ENCODE measurements around the gene EPHA6.

EPHA6 gene

DNA sequence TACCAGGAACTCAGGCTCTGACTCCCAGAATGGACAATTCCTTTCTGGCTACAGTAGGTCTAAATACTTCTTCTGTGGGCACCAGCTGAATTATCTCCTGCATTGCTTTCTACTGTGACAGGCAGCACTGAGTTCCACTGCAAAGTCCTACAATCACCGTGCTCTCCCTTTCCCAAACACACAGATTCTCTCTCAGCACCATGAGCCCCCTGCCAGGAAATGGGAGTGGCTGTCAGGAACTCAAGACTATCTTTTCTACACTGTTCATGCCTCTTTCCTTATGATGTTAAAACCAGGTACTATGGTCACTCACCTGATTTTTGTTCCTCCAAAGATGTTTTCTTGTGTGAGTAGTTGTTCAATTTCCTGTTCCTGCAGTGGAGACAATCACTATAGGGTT, 383.4 kb downstream of the EPHA6 start:
- TF ChIP-seq, protein P1, sequence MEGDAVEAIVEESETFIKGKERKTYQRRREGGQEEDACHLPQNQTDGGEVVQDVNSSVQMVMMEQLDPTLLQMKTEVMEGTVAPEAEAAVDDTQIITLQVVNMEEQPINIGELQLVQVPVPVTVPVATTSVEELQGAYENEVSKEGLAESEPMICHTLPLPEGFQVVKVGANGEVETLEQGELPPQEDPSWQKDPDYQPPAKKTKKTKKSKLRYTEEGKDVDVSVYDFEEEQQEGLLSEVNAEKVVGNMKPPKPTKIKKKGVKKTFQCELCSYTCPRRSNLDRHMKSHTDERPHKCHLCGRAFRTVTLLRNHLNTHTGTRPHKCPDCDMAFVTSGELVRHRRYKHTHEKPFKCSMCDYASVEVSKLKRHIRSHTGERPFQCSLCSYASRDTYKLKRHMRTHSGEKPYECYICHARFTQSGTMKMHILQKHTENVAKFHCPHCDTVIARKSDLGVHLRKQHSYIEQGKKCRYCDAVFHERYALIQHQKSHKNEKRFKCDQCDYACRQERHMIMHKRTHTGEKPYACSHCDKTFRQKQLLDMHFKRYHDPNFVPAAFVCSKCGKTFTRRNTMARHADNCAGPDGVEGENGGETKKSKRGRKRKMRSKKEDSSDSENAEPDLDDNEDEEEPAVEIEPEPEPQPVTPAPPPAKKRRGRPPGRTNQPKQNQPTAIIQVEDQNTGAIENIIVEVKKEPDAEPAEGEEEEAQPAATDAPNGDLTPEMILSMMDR (conservative IDR thresholded peaks at IDR 0.05; ENCODE audit: low read depth), result no peak
- H3K27ac ChIP-seq, result no peak overlapping the region
- POLR2A ChIA-PET (ENCODE audit: low non-redundant PET), result no interaction called here
- CTCF ChIA-PET, result interaction anchor here (0.6 kb wide), 1 partner anchor 73 kb away, joined by 3 read pairs; no protein-coding TSS in a partner anchor
- DNase-seq (ENCODE audit: low spot score), result no peak

- TF ChIP-seq, protein P1 (conservative IDR thresholded peaks at IDR 0.05; ENCODE audit: low read depth), result no peak
- ChIA-PET POLR2A (ENCODE audit: low non-redundant PET) (no interaction called here), CTCF (interaction anchor here (0.6 kb wide), 1 partner anchor 89 kb away, joined by 3 read pairs; no protein-coding TSS in a partner anchor)
- DNase-seq (ENCODE audit: low spot score), result no peak
- H3K27ac ChIP-seq, result no peak overlapping the region
Measured at GRCh38 chr3:97200387-97200786, 386.0 kb downstream of the EPHA6 start.

- ChIA-PET POLR2A (ENCODE audit: low non-redundant PET) (no interaction called here), CTCF (interaction anchor here (0.7 kb wide), 1 partner anchor 20 kb away, joined by 10 read pairs; no protein-coding TSS in a partner anchor)
- no peak for DNase-seq (ENCODE audit: low spot score)
- TF ChIP-seq, protein P1 (conservative IDR thresholded peaks at IDR 0.05; ENCODE audit: low read depth), result no peak
- no peak overlapping the region for H3K27ac ChIP-seq
Measured at GRCh38 chr3:97201814-97202213, 387.4 kb downstream of the EPHA6 start.

- H3K27ac ChIP-seq, result no peak overlapping the region
- ChIA-PET POLR2A (ENCODE audit: low non-redundant PET) (no interaction called here), CTCF (no interaction called here)
- DNase-seq (ENCODE audit: low spot score), result no peak
- TF ChIP-seq, protein P1 (conservative IDR thresholded peaks at IDR 0.05; ENCODE audit: low read depth), result no peak
Measured at GRCh38 chr3:97228966-97229365, 414.6 kb downstream of the EPHA6 start.

GRCh38 chr3:97230486-97230885, 416.1 kb downstream of the EPHA6 start:
- no peak overlapping the region for H3K27ac ChIP-seq
- TF ChIP-seq, protein P1 (conservative IDR thresholded peaks at IDR 0.05; ENCODE audit: low read depth), result no peak
- DNase-seq (ENCODE audit: low spot score), result no peak
- POLR2A ChIA-PET (ENCODE audit: low non-redundant PET), result no interaction called here
- CTCF ChIA-PET, result no interaction called here

DNA sequence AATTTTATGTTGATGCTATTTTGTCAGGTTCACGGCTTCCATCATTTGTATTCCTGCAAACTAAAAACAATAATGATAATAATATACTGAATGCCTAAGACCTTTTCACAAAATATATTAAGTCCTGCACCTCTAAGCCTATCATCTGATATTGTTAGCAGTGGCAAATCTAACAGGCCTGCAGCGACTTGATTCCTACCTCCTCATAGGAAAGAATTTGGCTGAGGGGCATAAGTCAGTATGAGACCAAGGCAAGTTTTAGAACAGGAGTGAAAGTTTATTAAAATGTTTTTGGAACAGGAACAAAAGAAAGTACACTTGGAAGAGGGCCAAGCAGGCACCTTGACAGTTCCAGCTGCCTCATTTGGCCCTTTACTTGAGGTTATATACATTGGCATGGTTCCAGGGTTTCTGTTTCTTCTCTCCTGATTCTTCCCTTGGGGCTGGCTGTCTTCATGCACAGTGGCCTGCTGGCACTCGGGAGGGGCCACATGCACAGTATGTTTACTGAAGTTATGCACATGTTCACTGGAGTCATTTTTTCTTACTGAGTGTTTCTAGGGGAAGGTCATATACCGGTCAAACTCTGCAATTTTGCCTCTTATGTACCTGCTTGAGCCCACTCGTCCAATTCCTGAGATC, 418.1 kb downstream of the EPHA6 start:
- no peak overlapping the region for H3K27ac ChIP-seq
- CTCF ChIA-PET, result no interaction called here
- POLR2A ChIA-PET (ENCODE audit: low non-redundant PET), result no interaction called here
- no peak for DNase-seq (ENCODE audit: low spot score)
- TF ChIP-seq, protein P1 (conservative IDR thresholded peaks at IDR 0.05; ENCODE audit: low read depth), result no peak

Measured in RWPE1 (cell line).